Endothelial cell of hepatic sinusoid (primary cell): ENCODE data around the gene BBS1.

Source experiments
- in situ Hi-C: cut with HindIII; loops from 2 replicates; pipeline ENCODE4 v1.10.0; 2017; ENCODE audit warnings: low sequenced_read_pairs

Gene BBS1

GRCh38 chr11:66548041-66548440, 37.6 kb downstream of the BBS1 start:
- in situ Hi-C loops, result no loop called here

- in situ Hi-C loops, result no loop called here
These were observed 38.6 kb downstream of the BBS1 start for GRCh38 chr11:66548774-66549630.

GRCh38 chr11:66549696-66550095, 39.3 kb downstream of the BBS1 start:
- in situ Hi-C loops, result no loop called here

- in situ Hi-C loops, result no loop called here
These were observed 40.5 kb downstream of the BBS1 start for GRCh38 chr11:66550887-66551286.

- in situ Hi-C loops, result loop anchor here (5.0 kb wide), 1 partner anchor 48 kb away; no protein-coding TSS in a partner anchor
These were observed 44.2 kb downstream of the BBS1 start for GRCh38 chr11:66554602-66555001.

GRCh38 chr11:66555416-66555815, 45.0 kb downstream of the BBS1 start:
- in situ Hi-C loops, result loop anchor here (5.0 kb wide), 1 partner anchor 47 kb away; no protein-coding TSS in a partner anchor

- in situ Hi-C loops, result loop anchor here (5.0 kb wide), 1 partner anchor 46 kb away; no protein-coding TSS in a partner anchor
These were observed 45.7 kb downstream of the BBS1 start for GRCh38 chr11:66556086-66556485.

GRCh38 chr11:66557733-66558326, 47.4 kb downstream of the BBS1 start:
- in situ Hi-C loops, result loop anchor here (5.0 kb wide), 1 partner anchor 44 kb away; no protein-coding TSS in a partner anchor

GRCh38 chr11:66559142-66559865, 48.9 kb downstream of the BBS1 start:
- in situ Hi-C loops, result loop anchor here (5.0 kb wide), 1 partner anchor 43 kb away; no protein-coding TSS in a partner anchor

- in situ Hi-C loops, result loop anchor here (5.0 kb wide), 1 partner anchor 42 kb away; no protein-coding TSS in a partner anchor
These were observed 49.6 kb downstream of the BBS1 start for GRCh38 chr11:66559866-66560676.

- in situ Hi-C loops, result no loop called here
These were observed 50.9 kb downstream of the BBS1 start for GRCh38 chr11:66561178-66561974.

GRCh38 chr11:66561975-66562248, 51.5 kb downstream of the BBS1 start:
- in situ Hi-C loops, result no loop called here

GRCh38 chr11:66562275-66562674, 51.8 kb downstream of the BBS1 start:
- in situ Hi-C loops, result no loop called here

GRCh38 chr11:66562907-66563583, 52.6 kb downstream of the BBS1 start:
- in situ Hi-C loops, result no loop called here

GRCh38 chr11:66563832-66564231, 53.4 kb downstream of the BBS1 start:
- in situ Hi-C loops, result no loop called here

- in situ Hi-C loops, result no loop called here
These were observed 54.1 kb downstream of the BBS1 start for GRCh38 chr11:66564538-66564937.

- in situ Hi-C loops, result no loop called here
These were observed 54.5 kb downstream of the BBS1 start for GRCh38 chr11:66564984-66565383.

- in situ Hi-C loops, result no loop called here
These were observed 55.8 kb downstream of the BBS1 start for GRCh38 chr11:66566221-66566620.

GRCh38 chr11:66567787-66568123, 57.3 kb downstream of the BBS1 start:
- in situ Hi-C loops, result no loop called here
